Omental fat pad (tissue), 4 donors: ENCODE measurements around the gene NKX6-2. TPM values are rescaled to one million over a fixed set of nuclear protein-coding genes. Genes with fewer than 3 reads are reported as not detected.
"Not testable (repeated sequence)": the region's sequence is repeated elsewhere in the genome, so short reads cannot be mapped to it uniquely, and the experiment has no call there.

Experiments
- ATAC-seq: fragments of 150-250 bp; one replicate; pipeline ENCODE4 v1.9.1; 2016; ENCODE audit warnings: mild to moderate bottlenecking, moderate library complexity; ENCODE audit not compliant: low FRiP score
- DNase-seq: peaks from one replicate; pipeline ENCODE4 v3.0.0-alpha.2; 2019; ENCODE audit warnings: low spot score
- total RNA-seq, 4 donors: library from RNA; depleted of rRNA; stranded (reverse); fragments of >200 nt; gene quantifications; one replicate each; pipeline ENCODE4 v1.1.0, GENCODE V29; 2016
- TF ChIP-seq, protein P1 (sequence below), 3 donors: fragments of 450-650 bp; IDR thresholded peaks; one replicate each; pipeline ENCODE4 v1.5.1; 2016 to 2017; ENCODE audit warnings: antibody characterized with exemption in 3 of 3, mild to moderate bottlenecking in 3 of 3, moderate library complexity in 2 of 3

The NKX6-2 gene
- total RNA-seq, 4 donors from 2014 or later, result not detected

DNA sequence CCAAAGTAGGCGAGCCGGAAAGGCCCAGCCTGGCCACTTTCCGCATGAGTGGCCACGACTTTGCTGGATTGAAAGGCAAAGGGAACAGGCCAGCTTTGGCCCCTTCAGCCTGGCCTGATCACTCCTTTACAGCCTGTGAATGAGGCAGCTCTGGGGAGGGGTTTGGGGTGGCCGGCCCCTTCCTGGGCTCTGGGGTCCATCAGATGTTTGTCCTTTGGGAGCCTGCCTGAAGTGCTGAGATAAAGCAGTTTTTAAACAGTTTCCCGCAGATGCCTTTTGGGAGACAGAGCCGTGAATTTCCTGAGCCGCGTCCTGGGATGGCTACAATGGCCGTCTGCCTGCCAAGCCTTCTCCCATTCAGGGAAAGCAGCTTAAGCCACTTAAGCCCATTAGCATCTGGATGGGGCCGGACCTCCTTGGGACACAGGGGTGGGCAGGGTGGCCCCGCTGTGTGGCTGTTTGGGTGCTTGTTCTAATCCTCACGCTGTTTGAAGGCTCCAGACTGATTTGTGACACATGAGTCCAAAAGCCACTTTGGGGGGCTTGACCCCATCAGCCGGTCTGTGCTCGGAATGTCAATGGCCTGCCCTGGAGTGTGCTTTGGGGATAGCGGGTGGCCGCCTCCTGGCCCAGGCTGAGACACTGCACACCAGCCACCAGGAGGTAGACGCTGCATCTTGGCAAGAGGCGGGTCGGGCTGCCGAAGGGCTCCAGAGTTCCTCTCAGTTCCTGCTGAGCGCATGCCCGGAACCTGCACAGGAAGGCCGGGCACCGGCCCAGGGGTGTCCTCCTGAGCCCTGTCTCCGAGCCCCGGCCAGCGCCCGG, 38.9 kb downstream of the NKX6-2 start:
- ATAC-seq (no peak), DNase-seq (no peak)
- TF ChIP-seq, protein P1, sequence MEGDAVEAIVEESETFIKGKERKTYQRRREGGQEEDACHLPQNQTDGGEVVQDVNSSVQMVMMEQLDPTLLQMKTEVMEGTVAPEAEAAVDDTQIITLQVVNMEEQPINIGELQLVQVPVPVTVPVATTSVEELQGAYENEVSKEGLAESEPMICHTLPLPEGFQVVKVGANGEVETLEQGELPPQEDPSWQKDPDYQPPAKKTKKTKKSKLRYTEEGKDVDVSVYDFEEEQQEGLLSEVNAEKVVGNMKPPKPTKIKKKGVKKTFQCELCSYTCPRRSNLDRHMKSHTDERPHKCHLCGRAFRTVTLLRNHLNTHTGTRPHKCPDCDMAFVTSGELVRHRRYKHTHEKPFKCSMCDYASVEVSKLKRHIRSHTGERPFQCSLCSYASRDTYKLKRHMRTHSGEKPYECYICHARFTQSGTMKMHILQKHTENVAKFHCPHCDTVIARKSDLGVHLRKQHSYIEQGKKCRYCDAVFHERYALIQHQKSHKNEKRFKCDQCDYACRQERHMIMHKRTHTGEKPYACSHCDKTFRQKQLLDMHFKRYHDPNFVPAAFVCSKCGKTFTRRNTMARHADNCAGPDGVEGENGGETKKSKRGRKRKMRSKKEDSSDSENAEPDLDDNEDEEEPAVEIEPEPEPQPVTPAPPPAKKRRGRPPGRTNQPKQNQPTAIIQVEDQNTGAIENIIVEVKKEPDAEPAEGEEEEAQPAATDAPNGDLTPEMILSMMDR (IDR thresholded peaks at IDR 0.05), result no peak

DNA sequence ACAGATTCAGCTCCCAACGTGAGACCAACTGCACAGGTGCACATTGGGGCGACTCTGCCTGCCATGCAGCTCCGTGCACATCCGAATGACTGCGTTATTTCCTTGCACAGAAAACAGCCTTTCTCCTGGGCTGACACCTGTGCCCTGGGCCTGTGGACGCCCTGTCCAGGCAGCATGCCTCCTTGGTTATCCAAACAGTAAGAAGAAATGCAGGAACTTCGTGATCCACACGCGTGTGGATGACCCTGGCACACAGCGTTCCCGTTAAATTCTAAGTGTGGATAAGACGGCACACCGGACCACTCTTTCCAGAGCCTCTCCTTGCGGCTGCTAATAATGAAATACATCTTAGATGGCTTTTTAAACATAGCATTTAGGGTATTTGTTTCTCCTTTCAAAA, 39.6 kb downstream of the NKX6-2 start:
- TF ChIP-seq, protein P1 (IDR thresholded peaks at IDR 0.05), result no peak
- ATAC-seq, result no peak
- DNase-seq, result no peak

DNA sequence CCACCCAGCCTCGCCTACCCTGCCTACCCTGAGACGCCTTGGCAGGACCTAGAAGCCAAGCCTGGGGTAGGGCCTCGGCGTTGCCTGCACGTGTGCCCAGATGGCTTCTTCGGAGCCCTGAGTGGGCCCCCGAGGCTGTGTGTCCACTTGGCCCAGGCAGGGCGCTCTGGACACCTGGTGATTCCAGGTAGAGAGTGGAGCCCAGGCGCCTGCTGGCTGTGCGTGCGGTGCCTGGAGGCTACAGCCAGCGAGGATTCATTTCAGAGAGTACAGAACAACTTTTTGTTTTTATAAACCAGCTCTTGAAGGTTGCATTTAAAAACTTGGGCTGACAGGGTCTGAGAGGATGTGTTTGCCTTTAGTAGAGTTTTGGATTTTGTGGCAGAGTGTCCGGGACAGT, 40.0 kb downstream of the NKX6-2 start:
- no peak for ATAC-seq
- TF ChIP-seq, protein P1 (IDR thresholded peaks at IDR 0.05), result no peak
- DNase-seq, result no peak

DNA sequence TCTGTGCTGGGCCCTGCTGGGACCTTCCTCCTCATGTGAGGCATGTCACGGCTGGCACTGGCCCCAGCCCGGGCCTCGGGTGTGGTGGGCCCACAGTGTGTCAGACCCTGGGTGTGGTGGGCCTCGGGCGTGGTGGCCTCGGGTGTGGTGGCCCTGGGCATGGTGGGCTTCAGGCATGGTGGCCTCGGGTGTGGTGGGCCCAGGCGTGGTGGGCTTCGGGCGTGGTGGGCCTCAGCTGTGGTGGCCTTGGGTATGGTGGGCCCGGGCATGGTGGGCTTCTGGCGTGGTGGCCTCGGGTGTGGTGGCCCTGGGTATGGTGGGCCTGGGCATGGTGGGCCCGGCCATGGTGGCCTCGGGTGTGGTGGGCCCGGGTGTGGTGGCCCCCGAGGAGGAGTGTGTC, 40.4 kb downstream of the NKX6-2 start:
- ATAC-seq (no peak), DNase-seq (no peak)
- TF ChIP-seq, protein P1 (IDR thresholded peaks at IDR 0.05), result no peak

DNA sequence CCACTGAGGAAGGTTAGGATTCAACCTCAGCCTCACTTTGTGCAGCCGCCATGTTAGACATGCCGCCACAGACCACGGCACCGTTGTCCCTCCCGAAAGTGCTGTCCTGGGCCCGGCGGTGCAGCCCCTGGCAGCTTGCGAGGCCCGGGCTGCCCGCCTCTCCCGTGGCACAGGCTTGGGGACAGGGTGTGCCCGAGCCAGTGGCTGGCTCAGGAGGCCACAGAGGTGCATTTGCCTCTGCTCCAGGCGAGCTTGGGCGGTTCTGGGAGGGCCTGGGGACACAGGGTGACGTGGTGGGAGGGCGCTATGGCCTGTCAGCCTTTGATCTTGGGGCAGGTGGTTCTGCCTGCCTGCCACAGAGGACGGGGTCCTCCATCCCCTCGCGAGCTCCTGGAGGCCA, 41.1 kb downstream of the NKX6-2 start:
- DNase-seq, result no peak
- ATAC-seq, result no peak
- TF ChIP-seq, protein P1 (IDR thresholded peaks at IDR 0.05), result no peak

DNA sequence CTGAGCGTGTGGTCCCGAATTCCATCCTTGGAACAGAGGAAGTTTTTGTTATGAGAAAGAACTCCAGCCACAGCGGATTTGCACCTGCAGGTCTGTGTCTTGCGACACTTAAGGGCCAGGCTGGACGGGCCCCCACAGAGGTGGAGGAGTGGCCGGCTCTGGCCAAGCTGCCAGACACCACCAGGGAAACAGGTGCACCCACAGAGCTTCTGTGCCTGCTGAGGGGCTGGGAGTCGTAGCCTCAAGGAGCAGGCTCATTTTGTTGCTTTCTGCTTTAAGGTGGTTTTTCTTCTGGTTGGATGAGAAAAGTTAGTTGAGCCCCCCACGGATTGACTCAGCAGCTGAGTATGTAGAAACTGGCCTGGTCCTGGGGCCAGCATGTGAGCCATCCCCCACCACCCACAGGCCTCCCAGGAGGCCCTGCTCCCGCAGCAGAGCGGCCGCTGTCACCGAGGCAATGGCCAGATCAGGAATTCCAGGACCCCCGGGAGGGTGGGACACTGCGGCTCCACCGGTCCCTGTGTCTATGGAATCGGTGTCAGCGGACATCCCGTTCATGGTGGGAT, 41.9 kb downstream of the NKX6-2 start:
- TF ChIP-seq, protein P1 (IDR thresholded peaks at IDR 0.05), result no peak
- no peak for DNase-seq
- no peak for ATAC-seq

DNA sequence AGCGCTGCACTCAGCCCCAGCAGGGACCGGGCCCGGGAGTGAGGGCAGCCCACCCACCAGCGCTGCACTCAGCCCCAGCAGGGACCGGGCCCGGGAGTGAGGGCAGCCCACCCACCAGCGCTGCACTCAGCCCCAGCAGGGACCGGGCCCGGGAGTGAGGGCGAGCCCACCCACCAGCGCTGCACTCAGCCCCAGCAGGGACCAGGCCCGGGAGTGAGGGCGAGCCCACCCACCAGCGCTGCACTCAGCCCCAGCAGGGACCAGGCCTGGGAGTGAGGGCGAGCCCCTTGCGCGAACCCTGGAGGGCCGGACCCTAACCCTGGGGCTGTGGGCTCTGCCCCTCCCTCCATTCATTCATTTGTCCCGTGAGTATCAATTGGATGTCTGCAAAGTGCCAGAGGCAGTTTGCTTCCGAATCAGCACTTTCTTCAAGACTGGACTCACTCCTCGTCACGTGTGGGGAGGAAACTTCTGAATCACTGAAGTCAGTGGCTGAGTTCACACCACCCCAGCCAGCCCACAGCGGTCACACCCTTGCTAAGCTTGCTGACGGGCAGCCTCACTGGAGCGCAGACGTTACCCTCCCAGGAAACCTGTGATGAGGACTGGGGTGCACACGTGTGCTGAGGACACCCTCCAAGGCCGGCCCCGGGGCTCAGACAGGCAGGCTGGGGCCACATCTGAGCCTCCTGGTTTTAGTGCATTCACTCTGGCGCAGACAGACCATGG, 42.6 kb downstream of the NKX6-2 start:
- DNase-seq, result not testable (repeated sequence)

More for the DNA sequence above, 42.6 kb downstream of the NKX6-2 start:
- ATAC-seq, result peak; percentile 45
